Gastrocnemius medialis (tissue), 4 donors: Measurements from ENCODE around the gene NAB2.

ENCODE experiments used
- POLR2A ChIP-seq, 2 donors: fragments of 450-650 bp; IDR thresholded peaks; one replicate each; pipeline ENCODE4 v1.6.1; 2017; ENCODE audit warnings: antibody characterized with exemption in 2 of 2, mild to moderate bottlenecking in 2 of 2, moderate library complexity in 2 of 2
- TF ChIP-seq, protein P1 (sequence below), 5 experiments: fragments of 450-650 bp in 3 of 5; fragments of 200-600 bp in 2 of 5; sonication (generic) in 2 of 5; IDR thresholded peaks in 4 of 5; conservative IDR thresholded peaks in 1 of 5; 1 replicate in 4 of 5; 2 replicates in 1 of 5; pipeline ENCODE4 v1.5.1; 2016 to 2019; ENCODE audit warnings: antibody characterized with exemption in 5 of 5, mild to moderate bottlenecking in 3 of 5, moderate library complexity in 3 of 5

DNA sequence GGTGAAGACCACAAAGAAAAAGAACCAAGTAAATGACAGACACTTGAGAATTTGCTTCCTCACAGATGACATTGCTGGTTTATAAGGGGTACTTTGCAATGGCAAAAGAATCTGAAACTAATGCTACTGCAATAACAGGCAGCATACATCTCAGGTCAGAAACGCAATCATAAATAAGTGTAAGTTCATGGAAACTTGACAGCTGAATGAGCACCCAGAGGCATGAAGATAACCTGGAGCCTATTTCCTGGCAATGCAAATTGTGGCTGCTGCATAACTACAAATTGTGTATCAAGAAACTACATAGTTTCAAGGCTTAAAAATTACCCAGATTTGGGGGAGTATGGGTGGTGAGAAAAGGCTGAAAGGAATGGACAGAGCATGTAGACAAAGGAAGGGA is 30.5 kb upstream of the NAB2 start:
- TF ChIP-seq, protein P1, sequence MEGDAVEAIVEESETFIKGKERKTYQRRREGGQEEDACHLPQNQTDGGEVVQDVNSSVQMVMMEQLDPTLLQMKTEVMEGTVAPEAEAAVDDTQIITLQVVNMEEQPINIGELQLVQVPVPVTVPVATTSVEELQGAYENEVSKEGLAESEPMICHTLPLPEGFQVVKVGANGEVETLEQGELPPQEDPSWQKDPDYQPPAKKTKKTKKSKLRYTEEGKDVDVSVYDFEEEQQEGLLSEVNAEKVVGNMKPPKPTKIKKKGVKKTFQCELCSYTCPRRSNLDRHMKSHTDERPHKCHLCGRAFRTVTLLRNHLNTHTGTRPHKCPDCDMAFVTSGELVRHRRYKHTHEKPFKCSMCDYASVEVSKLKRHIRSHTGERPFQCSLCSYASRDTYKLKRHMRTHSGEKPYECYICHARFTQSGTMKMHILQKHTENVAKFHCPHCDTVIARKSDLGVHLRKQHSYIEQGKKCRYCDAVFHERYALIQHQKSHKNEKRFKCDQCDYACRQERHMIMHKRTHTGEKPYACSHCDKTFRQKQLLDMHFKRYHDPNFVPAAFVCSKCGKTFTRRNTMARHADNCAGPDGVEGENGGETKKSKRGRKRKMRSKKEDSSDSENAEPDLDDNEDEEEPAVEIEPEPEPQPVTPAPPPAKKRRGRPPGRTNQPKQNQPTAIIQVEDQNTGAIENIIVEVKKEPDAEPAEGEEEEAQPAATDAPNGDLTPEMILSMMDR (IDR thresholded peaks at IDR 0.05 in 4 of 5, conservative IDR thresholded peaks at IDR 0.05 in 1 of 5): no peak
- TF ChIP-seq POLR2A (IDR thresholded peaks at IDR 0.05): no peak
